ENCODE data around the gene COL23A1. TPM values are rescaled to one million over a fixed set of nuclear protein-coding genes. Genes with fewer than 3 reads are reported as not detected.

Gene COL23A1
- total and polyA plus RNA-seq, 2 donors (not counting 1 experiment from before 2014, with no cell fraction given): 0.20 TPM; not detected in 1

- no peak for TF ChIP-seq CTCF (IDR thresholded peaks at IDR 0.05)
- no peak for TF ChIP-seq EZH2 (IDR thresholded peaks at IDR 0.05; ENCODE audit: borderline replicate concordance, insufficient read depth, low read depth, low read length, poor library complexity, severe bottlenecking)
- ChIA-PET POLR2A (no interaction called here), CTCF (no interaction called here)
- H3K9me3 Mint-ChIP-seq (ENCODE audit: insufficient read depth): peaks cover 4% of the 10 kb centered on the region
- no peaks in the 10 kb centered on the region for H3K9me3 ChIP-seq (ENCODE audit: control extremely low read depth in 1 of 3, control insufficient read depth in 2 of 3, insufficient read depth in 1 of 3, low read length in 2 of 3)
- H3K4me1 Mint-ChIP-seq: no peaks in the 10 kb centered on the region
- no peak overlapping the region for H2AFZ ChIP-seq (ENCODE audit: insufficient read depth, low read depth, low read length, poor library complexity, severe bottlenecking)
- H3K27ac Mint-ChIP-seq: no peak overlapping the region
- no peak overlapping the region for H3K4me3 Mint-ChIP-seq
- H3K79me2 ChIP-seq (ENCODE audit: control insufficient read depth, insufficient read depth, low read length): no peaks in the 10 kb centered on the region
- H3K27me3 Mint-ChIP-seq: peaks cover 8% of the 10 kb centered on the region
- DNase-seq (no peak), ATAC-seq (ENCODE audit: low read depth) (no peak)
- H3K9ac ChIP-seq (ENCODE audit: low read length): no peak overlapping the region
- H3K27me3 ChIP-seq (replicated peaks in 1 of 4; ENCODE audit: control extremely low read depth in 1 of 4, control insufficient read depth in 3 of 4, insufficient read depth in 4 of 4, low read length in 3 of 4): no peaks in the 10 kb centered on the region
- no peak overlapping the region for H3K27ac ChIP-seq (ENCODE audit: low read length in 2 of 2)
- H3K4me2 ChIP-seq (replicated peaks; ENCODE audit: low read depth, low read length, poor library complexity, severe bottlenecking): no peak overlapping the region
- WGBS (ENCODE audit: insufficient coverage): 87% methylated on average over 10 of the region's 10 CpGs
- H3K36me3 ChIP-seq (replicated peaks in 1 of 2; ENCODE audit: control extremely low read depth in 1 of 2, control insufficient read depth in 1 of 2, extremely low read depth in 1 of 2, insufficient read depth in 2 of 2, low read length in 1 of 2): no peaks in the 10 kb centered on the region
- no peaks in the 10 kb centered on the region for H4K20me1 ChIP-seq (ENCODE audit: control insufficient read depth, insufficient read depth, low read length, poor library complexity, severe bottlenecking)
- no peak overlapping the region for H3K4me3 ChIP-seq (ENCODE audit: control extremely low read depth in 1 of 5, extremely low read depth in 1 of 5, insufficient read depth in 1 of 5, low read depth in 2 of 5, low read length in 4 of 5)
- intact Hi-C loops (cut with micrococcal nuclease): no loop called here
- no peaks in the 10 kb centered on the region for H3K4me1 ChIP-seq (ENCODE audit: control insufficient read depth in 2 of 2, insufficient read depth in 2 of 2, low read length in 2 of 2)
Measured at GRCh38 chr5:178267876-178268275, 322.3 kb downstream of the COL23A1 start.

DNA sequence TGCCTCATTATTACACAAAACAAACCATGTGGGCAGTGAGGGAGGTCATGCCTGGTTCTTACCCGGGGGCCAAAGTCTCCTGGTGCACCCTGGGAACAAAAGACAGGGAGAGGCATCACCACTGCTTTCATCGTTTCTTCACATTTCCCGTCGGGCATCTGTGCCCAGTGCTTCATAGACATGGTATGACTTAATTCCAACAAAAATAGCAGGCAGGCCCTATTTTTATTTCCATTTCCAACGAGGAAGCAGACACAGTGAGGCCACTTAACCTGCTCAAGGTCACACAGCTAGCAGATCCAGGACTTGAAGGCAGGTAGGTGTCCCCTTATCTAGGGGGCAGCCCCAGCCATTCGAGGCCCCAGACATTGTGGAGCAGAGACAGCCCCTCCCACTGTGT, 322.9 kb downstream of the COL23A1 start:
- no peak overlapping the region for H3K27ac ChIP-seq (ENCODE audit: low read length in 2 of 2)
- TF ChIP-seq EZH2 (IDR thresholded peaks at IDR 0.05; ENCODE audit: borderline replicate concordance, insufficient read depth, low read depth, low read length, poor library complexity, severe bottlenecking) (no peak), CTCF (IDR thresholded peaks at IDR 0.05) (no peak)
- H3K4me1 Mint-ChIP-seq: no peaks in the 10 kb centered on the region
- H2AFZ ChIP-seq (ENCODE audit: insufficient read depth, low read depth, low read length, poor library complexity, severe bottlenecking): no peak overlapping the region
- no peaks in the 10 kb centered on the region for H3K79me2 ChIP-seq (ENCODE audit: control insufficient read depth, insufficient read depth, low read length)
- ChIA-PET CTCF (no interaction called here), POLR2A (no interaction called here)
- DNase-seq (no peak), ATAC-seq (ENCODE audit: low read depth) (no peak)
- peaks cover 4% of the 10 kb centered on the region for H3K9me3 Mint-ChIP-seq (ENCODE audit: insufficient read depth)
- H3K4me1 ChIP-seq (ENCODE audit: control insufficient read depth in 2 of 2, insufficient read depth in 2 of 2, low read length in 2 of 2): no peaks in the 10 kb centered on the region
- no peak overlapping the region for H3K27ac Mint-ChIP-seq
- no peaks in the 10 kb centered on the region for H3K9me3 ChIP-seq (ENCODE audit: control extremely low read depth in 1 of 3, control insufficient read depth in 2 of 3, insufficient read depth in 1 of 3, low read length in 2 of 3)
- no peak overlapping the region for H3K4me3 Mint-ChIP-seq
- no peak overlapping the region for H3K4me2 ChIP-seq (replicated peaks; ENCODE audit: low read depth, low read length, poor library complexity, severe bottlenecking)
- H3K27me3 ChIP-seq (replicated peaks in 1 of 4; ENCODE audit: control extremely low read depth in 1 of 4, control insufficient read depth in 3 of 4, insufficient read depth in 4 of 4, low read length in 3 of 4): no peaks in the 10 kb centered on the region
- intact Hi-C loops (cut with micrococcal nuclease): no loop called here
- H3K36me3 ChIP-seq (replicated peaks in 1 of 2; ENCODE audit: control extremely low read depth in 1 of 2, control insufficient read depth in 1 of 2, extremely low read depth in 1 of 2, insufficient read depth in 2 of 2, low read length in 1 of 2): no peaks in the 10 kb centered on the region
- 76% methylated on average over 5 of the region's 6 CpGs for whole genome bisulfite sequencing (ENCODE audit: insufficient coverage)
- H4K20me1 ChIP-seq (ENCODE audit: control insufficient read depth, insufficient read depth, low read length, poor library complexity, severe bottlenecking): no peaks in the 10 kb centered on the region
- no peak overlapping the region for H3K4me3 ChIP-seq (ENCODE audit: control extremely low read depth in 1 of 5, extremely low read depth in 1 of 5, insufficient read depth in 1 of 5, low read depth in 2 of 5, low read length in 4 of 5)
- H3K27me3 Mint-ChIP-seq: peaks cover 8% of the 10 kb centered on the region
- no peak overlapping the region for H3K9ac ChIP-seq (ENCODE audit: low read length)

Measured in B cell (primary cell).